Mesenteric fat pad (tissue), 1 donor: Measurements from ENCODE around the gene BCO1. TPM values are rescaled to one million over a fixed set of nuclear protein-coding genes. Genes with fewer than 3 reads are reported as not detected.
A peak's percentile ranks its signal among the peaks of the same experiment; 100 is the strongest.

ENCODE experiments used
- DNase-seq: peaks from one replicate; pipeline ENCODE4 v3.0.0-alpha.2; 2020; ENCODE audit warnings: low spot score
- total RNA-seq: library from RNA; stranded (reverse); fragmentation: NEBNext Ultra II Directional; extraction: Animal tissue kit (Norgen Biotek cat#: 25700); gene quantifications from one replicate; pipeline ENCODE4 v1.2.1, GENCODE V29; 2021
- donor health status: DM: yes; HTN: yes; CAD: no.

Gene BCO1
- total RNA-seq, 1 donor from 2014 or later, result not detected

GRCh38 chr16:81315271-81316175 lies 77.0 kb downstream of the BCO1 start:
- peak; percentile 90 for DNase-seq

DNA sequence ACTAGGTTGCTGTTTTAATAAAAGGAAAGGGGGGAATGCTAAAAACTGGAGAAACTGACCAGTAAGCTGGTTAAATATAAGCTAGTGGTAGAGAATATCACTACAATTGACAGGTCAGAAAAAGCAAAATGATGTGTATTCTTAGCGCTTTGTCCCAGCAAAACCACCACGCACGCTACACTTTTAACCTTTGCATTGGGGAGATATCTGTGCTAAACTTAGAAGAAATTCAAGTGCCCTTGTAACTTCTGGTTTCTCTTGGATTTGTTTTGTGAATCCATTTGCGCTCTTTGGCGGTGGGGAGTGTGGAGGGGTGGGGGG lies 77.6 kb downstream of the BCO1 start:
- no peak for DNase-seq

DNA sequence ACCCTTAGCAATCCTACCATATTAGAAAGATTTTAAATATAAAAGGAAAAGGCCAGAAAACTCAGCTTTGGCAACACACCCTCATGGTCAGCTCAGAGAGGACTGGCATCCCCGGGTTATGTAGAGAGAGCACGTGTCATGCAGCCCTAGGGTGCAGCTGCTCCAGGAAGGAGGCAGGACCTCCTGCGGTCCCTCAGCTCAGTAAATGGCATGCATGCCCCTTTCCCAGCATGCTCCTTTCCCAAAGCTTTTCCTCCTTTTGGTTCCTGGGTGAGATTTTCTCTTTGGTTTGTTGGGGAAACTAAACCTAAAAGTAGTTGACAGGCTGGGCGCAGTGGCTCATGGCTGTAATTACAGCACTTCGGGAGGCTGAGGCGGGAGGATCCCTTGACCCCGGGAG lies 80.2 kb downstream of the BCO1 start:
- DNase-seq, result no peak

GRCh38 chr16:81319221-81319912 lies 80.9 kb downstream of the BCO1 start:
- no peak for DNase-seq

GRCh38 chr16:81321039-81321438 lies 82.5 kb downstream of the BCO1 start:
- no peak for DNase-seq

DNA sequence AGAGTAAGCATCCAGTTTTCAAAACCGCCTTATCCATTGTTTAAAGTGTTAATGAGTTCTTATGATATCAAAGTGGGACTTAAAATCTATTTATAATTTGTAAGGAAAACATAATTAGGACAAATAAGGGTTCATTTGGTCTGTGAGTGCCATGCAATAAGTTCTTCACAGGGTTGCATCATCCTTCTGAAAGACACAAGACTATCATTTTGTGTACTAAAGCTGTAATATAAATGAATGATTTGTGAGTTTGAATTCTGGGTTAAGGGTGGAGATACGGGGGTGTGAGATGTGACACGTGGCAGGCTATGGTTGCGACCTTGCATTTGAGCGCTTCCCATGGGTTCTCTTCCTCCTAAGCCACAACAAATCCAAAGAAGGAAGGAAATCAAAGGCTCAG lies 83.0 kb downstream of the BCO1 start:
- no peak for DNase-seq

DNA sequence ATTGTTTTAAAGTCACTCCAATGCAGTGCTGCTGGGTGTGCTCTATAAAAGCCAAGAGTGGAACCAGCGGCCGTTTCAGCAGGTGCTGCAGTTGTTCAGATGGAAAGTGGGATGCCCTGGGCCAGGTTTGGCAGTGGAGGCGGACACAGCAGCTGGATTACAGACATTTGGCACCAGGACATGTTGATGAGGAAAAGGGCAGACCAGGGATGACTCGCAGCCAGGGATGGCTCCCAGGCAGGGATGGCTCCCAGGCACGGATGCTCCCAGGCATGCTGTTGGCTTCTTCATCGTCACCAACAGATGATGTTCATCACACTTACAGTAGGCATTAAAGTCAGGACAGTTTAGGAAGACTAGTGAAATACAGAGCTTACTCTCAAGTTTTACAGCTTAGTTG lies 86.3 kb downstream of the BCO1 start:
- no peak for DNase-seq

GRCh38 chr16:81327011-81327410 lies 88.5 kb downstream of the BCO1 start:
- DNase-seq, result no peak

DNA sequence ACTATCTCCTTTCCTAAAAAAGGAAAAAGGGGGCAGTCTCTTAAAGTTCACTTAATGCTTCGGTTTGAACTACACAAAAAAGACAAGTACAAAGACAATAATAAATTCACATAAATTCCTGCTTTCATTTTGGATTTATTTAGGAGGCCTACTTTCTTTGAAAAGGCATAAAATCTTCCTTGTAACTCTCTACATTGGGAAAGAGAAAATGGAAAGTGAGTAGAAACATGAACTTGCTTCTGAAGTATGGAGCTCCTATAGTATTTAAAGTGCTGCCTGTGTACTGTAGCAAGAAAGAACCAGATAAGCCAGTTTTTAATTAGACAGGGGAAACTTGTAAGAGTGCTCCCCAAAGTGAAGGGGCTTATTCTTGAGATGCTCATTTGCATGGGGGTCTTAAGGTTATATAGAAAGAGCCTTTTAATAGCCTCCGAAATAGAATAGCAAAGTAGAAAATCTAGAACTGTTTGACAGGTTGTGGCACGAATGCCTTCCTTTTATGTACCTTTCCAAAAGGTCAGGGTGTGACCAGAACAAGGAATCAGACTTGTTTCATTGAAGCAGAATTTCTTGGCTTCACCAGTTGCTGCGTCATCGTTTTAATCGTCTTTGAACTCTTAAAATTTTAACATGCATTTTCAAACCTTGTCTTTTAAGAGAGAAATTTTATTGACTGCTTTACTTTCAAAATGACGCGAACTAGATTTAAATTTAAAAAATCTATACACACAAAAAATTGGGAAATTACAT lies 89.1 kb downstream of the BCO1 start:
- DNase-seq, result no peak

- no peak for DNase-seq
Observed at GRCh38 chr16:81329947-81330346, 91.5 kb downstream of the BCO1 start.

DNA sequence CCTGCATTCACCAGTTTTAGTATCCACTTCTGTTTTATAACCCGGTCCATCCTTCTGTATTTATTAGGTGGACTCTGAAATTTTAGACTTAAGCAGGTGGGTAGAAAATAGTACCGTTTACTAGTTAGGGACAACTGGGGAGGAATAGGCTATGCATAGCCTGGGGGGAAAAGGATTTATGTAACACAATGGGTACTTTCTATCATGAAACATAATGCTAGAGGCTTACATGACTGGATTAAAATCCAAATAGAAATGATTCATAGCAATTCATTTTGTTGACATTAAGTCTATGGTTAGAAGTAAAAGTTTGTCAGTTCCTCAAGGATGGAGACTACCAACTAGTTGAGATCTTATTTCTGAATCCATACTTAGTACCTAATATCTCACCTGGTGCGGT lies 94.9 kb downstream of the BCO1 start:
- no peak for DNase-seq

DNA sequence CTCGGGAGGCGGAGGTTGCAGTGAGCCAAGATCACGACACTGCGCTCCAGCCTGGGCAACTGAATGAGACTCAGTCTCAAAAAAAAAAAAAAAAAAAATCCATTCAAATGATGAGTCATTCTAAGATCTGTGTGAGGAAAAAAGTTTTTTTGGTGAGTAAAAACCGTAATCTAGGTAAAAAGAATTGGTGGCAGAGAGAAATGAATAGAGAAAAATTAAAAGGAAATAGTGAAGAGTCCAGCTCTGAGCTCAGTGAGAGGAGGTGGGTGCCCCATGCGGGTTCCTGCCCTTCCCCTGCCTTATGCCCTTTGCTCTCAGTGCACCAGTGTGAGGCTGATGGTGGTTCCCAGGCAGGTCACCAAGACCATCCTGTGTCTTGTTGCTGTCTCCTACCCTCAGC lies 97.2 kb downstream of the BCO1 start:
- no peak for DNase-seq

DNA sequence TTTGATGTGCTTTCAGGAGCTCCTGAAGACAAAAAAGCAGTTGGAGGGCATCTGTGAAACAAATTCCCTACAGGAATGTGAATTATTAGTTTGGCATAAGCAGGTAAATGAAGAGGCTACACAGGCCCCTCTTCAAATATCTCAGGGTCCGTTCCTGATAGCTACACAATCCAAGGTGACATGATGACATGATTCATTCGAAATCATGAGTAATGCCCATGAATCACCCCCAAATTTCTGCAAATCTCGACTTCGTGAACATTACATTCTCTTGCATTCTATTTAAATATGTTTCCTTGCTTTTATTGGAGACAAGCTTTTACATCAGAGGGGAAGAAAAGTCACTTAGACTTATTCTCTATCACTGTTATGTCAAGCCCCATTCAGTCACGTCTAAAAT lies 98.6 kb downstream of the BCO1 start:
- no peak for DNase-seq

Other genes with a start within 250 kb of the BCO1 start
- gene CMC2, start 231.8 kb upstream of the BCO1 start, total RNA-seq, result 39.3 TPM
- gene CENPN, start 231.5 kb upstream of the BCO1 start, total RNA-seq, result 5.9 TPM
- gene ATMIN, start 202.8 kb upstream of the BCO1 start, total RNA-seq, result 36.8 TPM
- 0.19 TPM for gene C16orf46, start 161.5 kb upstream of the BCO1 start, total RNA-seq
- gene GCSH, start 142.3 kb upstream of the BCO1 start, total RNA-seq, result 39.2 TPM
- 10.0 TPM for gene GAN, start 76.3 kb downstream of the BCO1 start, total RNA-seq
- 68.4 TPM for gene CMIP, start 206.1 kb downstream of the BCO1 start, total RNA-seq